Vagina (tissue), 2 donors: ENCODE measurements around the gene ALDH1A1.

Source experiments
- POLR2A ChIP-seq, 2 donors: fragments of 450-650 bp; IDR thresholded peaks; one replicate each; pipeline ENCODE4 v1.6.1; 2017; ENCODE audit warnings: antibody characterized with exemption in 2 of 2, mild to moderate bottlenecking in 2 of 2, moderate library complexity in 2 of 2
- TF ChIP-seq, protein P1 (sequence below), 3 experiments: fragments of 450-650 bp in 2 of 3; fragments of 200-600 bp in 1 of 3; sonication (generic) in 1 of 3; IDR thresholded peaks; one replicate each; pipeline ENCODE4 v1.5.1; 2017 to 2019; ENCODE audit warnings: antibody characterized with exemption in 3 of 3, mild to moderate bottlenecking in 2 of 3, moderate library complexity in 2 of 3

DNA sequence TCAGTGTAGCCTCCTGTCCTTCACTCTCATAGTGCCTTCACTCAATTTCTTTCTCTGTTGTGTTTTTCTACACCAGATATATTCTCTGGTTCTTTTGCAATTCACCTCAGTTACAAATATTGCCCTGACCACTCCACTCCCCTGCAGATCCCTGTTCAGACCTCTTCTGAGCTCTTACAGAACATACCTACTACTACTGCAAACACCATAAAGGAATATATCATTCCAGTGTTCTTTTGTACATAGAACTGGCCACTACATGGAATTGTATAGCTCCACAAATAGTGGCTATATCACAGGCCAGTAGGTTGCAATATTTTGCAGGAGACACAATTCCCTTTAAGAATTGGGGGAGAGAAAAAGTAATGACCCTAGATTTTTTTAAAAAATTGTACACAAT is 21.0 kb downstream of the ALDH1A1 start:
- TF ChIP-seq POLR2A (IDR thresholded peaks at IDR 0.05), result no peak
- TF ChIP-seq, protein P1, sequence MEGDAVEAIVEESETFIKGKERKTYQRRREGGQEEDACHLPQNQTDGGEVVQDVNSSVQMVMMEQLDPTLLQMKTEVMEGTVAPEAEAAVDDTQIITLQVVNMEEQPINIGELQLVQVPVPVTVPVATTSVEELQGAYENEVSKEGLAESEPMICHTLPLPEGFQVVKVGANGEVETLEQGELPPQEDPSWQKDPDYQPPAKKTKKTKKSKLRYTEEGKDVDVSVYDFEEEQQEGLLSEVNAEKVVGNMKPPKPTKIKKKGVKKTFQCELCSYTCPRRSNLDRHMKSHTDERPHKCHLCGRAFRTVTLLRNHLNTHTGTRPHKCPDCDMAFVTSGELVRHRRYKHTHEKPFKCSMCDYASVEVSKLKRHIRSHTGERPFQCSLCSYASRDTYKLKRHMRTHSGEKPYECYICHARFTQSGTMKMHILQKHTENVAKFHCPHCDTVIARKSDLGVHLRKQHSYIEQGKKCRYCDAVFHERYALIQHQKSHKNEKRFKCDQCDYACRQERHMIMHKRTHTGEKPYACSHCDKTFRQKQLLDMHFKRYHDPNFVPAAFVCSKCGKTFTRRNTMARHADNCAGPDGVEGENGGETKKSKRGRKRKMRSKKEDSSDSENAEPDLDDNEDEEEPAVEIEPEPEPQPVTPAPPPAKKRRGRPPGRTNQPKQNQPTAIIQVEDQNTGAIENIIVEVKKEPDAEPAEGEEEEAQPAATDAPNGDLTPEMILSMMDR (IDR thresholded peaks at IDR 0.05), result no peak
